Measurements from ENCODE around the gene DKC1. TPM values are rescaled to one million over a fixed set of nuclear protein-coding genes. Genes with fewer than 3 reads are reported as not detected.

The DKC1 gene
- 10 to 100 TPM; 28.5 to 55.0 TPM for total RNA-seq

GRCh38 chrX:154762537-154763296 lies at the start of gene DKC1:
DKC1 (plus strand) TSS chrX:154762864; CDS start chrX:154762966, 102 bp downstream.
- Histone ChIP-seq H3K4me1 (no peaks in the 10 kb centered on the region), H3K27me3 (no peaks in the 10 kb centered on the region), H3K9ac (ENCODE audit: low read depth in 2 of 2, low read length in 2 of 2) (peak within 1 kb of the TSS; percentile 30 to 73), H3K9me3 (no peaks in the 10 kb centered on the region), H3K4me3 (peak within 1 kb of the TSS; percentile 64), H3K27ac (peak within 1 kb of the TSS; percentile 69), H3K36me3 (no peaks in the 10 kb centered on the region)
- no peak for TF ChIP-seq CTCF (IDR thresholded peaks at IDR 0.05)
- intact Hi-C loops (cut with DNase I) = no loop called here
- peak; percentile 93 for DNase-seq

GRCh38 chrX:154714925-154715324 lies 47.7 kb upstream of the DKC1 start:
- peak; percentile 52 for DNase-seq
- H3K4me1 ChIP-seq = no peaks in the 10 kb centered on the region
- no peaks in the 10 kb centered on the region for H3K27me3 ChIP-seq
- H3K36me3 ChIP-seq = no peaks in the 10 kb centered on the region
- TF ChIP-seq CTCF (IDR thresholded peaks at IDR 0.05) = peak; percentile 82
- intact Hi-C loops (cut with DNase I) = no loop called here
- no peaks in the 10 kb centered on the region for H3K9me3 ChIP-seq
- no peak overlapping the region for H3K27ac ChIP-seq
- no peak overlapping the region for H3K9ac ChIP-seq (ENCODE audit: low read depth in 2 of 2, low read length in 2 of 2)
- no peak overlapping the region for H3K4me3 ChIP-seq

GRCh38 chrX:154715825-154716224 lies 46.8 kb upstream of the DKC1 start:
- no peak for DNase-seq
- Histone ChIP-seq H3K4me1 (no peaks in the 10 kb centered on the region), H3K27ac (no peak overlapping the region), H3K4me3 (no peak overlapping the region), H3K9ac (ENCODE audit: low read depth in 2 of 2, low read length in 2 of 2) (no peak overlapping the region), H3K9me3 (no peaks in the 10 kb centered on the region), H3K27me3 (no peaks in the 10 kb centered on the region), H3K36me3 (no peaks in the 10 kb centered on the region)
- TF ChIP-seq CTCF (IDR thresholded peaks at IDR 0.05) = no peak
- intact Hi-C loops (cut with DNase I) = no loop called here

- intact Hi-C loops (cut with DNase I) = no loop called here
- no peak for TF ChIP-seq CTCF (IDR thresholded peaks at IDR 0.05)
- no peaks in the 10 kb centered on the region for H3K27me3 ChIP-seq
- no peaks in the 10 kb centered on the region for H3K36me3 ChIP-seq
- no peak for DNase-seq
- no peak overlapping the region for H3K9ac ChIP-seq (ENCODE audit: low read depth in 2 of 2, low read length in 2 of 2)
- H3K4me3 ChIP-seq = no peak overlapping the region
- H3K4me1 ChIP-seq = no peaks in the 10 kb centered on the region
- no peaks in the 10 kb centered on the region for H3K9me3 ChIP-seq
- no peak overlapping the region for H3K27ac ChIP-seq
Measured at GRCh38 chrX:154717824-154718223, 44.8 kb upstream of the DKC1 start.

- Histone ChIP-seq H3K27me3 (no peaks in the 10 kb centered on the region), H3K27ac (no peak overlapping the region), H3K4me3 (no peak overlapping the region), H3K4me1 (no peaks in the 10 kb centered on the region), H3K36me3 (no peaks in the 10 kb centered on the region), H3K9me3 (no peaks in the 10 kb centered on the region), H3K9ac (ENCODE audit: low read depth in 2 of 2, low read length in 2 of 2) (no peak overlapping the region)
- no peak for DNase-seq
- intact Hi-C loops (cut with DNase I) = no loop called here
- TF ChIP-seq CTCF (IDR thresholded peaks at IDR 0.05) = no peak
Measured at GRCh38 chrX:154718616-154719015, 44.0 kb upstream of the DKC1 start.
